ENCODE data around the gene ANHX.
"Not testable (repeated sequence)": the region's sequence is repeated elsewhere in the genome, so short reads cannot be mapped to it uniquely, and the experiment has no call there.

The ANHX gene

DNA sequence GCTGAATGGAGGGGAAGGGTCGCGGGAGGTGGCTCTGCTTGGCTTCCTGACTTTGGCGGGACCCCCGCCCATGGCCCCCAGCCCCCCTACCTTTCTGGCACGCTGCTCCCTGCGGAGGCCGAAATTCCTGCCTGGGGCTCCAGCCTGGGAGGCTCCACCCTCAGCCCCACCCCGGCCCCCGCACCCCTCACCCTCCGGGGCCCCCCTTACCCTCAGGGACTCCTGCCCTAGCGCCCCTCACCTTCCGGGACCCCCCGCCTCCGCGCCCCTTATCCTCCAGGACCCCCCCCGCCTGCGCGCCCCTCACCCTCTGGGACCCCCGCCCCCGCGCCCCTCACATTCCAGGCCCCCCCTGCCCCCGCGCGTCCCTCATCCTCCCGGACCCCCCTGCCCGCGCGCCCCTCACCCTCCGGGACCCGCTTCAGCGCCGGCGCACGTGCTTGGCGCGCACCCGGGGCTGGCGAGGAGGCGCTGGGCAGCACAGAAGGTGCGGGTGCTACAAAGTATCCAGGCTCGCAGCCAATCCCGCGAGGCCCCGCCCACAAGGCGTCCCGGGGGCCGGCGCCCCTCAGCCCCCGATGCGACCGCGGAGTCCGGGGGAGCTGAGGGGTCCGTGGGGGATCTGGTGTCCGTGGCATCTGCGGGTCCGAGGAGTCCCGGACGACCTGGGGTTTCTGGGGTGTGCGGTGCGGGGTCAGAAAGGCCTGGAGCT is at the start of gene ANHX:
ANHX (minus strand) TSS at position 477 of the 712 bp plus-strand sequence. CDS start 1,521 bp downstream, outside the sequence.
- no peak for DNase-seq

DNA sequence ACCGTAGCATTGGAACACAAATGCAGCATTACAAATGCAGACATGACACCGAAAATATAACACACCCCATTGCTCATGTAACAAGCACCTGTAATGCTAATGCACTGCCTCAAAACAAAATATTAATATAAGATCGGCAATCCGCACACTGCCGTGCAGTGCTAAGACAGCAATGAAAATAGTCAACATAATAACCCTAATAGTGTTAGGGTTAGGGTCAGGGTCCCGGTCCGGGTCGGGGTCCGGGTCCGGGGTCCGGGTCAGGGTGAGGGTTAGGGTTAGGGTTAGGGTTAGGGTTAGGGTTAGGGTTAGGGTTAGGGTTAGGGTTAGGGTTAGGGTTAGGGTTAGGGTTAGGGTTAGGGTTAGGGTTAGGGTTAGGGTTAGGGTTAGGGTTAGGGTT is 29.0 kb upstream of the ANHX start:
- not testable (repeated sequence) for DNase-seq

DNA sequence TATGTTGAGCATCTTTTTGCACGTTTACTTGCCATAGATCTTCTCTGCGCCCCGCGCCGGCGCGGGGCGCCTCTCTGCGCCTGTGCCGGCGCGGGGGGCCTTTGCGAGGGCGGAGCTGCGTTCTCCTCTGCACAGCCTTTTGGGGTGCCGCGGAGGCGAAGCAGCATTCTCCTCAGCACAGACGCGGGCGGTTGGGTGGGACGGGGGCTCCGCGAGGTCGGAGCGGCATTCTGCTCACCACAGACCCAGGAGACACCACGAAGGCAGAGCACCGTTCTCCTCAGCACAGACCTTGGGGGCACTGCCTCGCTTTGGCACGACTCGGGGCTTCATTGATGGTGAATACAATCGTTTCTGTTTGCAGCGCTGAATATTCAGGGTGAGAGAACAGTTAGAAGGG is 28.5 kb upstream of the ANHX start:
- no peak for DNase-seq

DNA sequence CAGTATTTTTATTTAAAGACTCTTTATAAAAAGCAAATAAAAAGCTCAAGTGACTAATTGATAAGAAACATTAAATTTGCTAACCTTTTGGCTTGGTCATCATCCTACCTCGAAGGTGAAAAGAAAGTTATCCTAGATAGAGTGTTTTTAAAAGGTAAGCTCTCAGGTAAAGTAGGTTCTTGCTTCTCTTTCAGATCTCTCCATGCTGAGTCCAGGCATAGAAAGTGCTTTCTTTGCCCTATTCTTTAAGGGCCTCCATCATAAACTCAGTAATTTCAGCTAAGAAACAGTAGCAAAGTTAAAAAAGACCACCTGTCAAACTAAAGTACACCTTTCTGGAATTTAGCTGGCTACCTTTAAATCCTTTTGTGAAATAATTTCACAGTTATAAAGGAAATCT is 20.6 kb upstream of the ANHX start:
- DNase-seq: no peak

DNA sequence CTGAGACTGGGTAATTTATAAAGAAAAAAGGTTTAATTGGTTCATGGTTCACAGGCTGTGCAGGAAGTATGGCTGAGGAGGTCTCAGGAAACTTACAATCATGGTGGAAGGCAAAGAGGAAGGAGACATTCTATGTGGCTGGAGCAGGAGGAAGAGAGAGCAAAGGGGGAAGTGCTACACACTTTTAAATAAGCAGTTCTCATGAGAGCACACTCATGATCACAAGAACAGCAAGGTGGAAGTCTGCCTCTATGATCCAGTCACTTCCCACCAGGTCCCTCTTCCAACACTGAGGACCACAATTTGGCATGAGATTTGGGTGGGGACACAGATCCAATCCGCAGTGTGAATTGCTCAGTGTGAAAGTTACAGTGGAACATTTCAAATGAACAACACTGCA is 20.2 kb upstream of the ANHX start:
- not testable (repeated sequence) for DNase-seq

DNA sequence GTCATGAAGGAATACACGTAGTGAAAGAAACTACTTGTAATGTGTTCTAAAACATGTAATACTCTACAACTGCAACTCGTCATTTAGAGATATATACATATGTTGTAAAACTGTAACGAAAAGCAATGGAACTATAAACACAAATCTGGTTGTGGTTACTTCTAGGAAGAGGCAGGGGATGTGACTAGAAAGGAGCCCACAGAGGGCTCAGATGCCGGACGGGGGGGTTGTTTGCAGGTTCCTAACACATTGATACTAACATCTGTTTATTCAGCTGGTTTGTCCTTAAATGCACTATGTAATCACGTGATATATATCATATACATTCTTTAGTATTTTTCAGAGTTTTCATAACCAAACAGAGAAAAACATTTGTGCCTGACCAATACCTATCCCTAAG is 16.1 kb upstream of the ANHX start:
- DNase-seq: no peak

DNA sequence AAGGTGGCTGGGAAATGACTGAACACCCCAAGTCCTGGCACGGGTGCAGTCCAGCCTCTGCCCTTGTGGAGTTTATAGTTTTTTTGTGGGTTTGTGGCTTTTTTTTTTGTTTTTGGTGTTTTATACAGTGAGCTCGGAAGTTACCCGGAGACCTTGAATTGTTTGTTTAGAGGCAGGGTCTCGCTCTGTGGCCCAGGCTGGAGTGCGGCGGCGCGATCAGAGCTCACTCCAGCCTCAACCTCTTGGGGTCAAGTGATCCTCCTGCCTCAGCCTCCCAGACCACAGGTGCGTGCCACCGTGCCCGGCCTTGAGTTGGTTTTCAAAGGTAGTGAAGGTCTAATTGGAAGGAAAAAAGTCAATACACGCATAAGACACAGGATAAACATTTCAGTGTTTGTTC is 879 bp upstream of the ANHX start:
- no peak for DNase-seq

DNA sequence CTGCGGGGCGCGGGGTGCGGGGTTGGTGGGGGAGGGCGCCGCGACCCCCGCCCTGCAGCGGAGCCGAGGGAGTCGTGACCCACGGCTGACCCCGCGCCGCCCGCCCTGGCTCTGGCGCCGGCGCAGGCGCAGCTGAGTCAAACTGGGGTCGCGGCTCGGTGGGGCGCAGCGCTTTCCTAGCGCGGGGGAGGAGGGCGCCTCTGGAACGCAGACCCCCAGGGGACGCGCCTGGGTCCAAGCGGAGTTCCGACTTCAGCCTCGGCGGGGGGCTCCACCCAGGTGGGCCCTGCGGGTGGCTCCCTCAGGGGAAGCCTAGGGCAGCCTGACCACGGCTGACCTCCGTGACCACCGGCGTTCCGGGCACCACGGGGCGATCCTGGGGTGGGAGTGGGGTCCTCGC is 467 bp upstream of the ANHX start:
- no peak for DNase-seq

DNA sequence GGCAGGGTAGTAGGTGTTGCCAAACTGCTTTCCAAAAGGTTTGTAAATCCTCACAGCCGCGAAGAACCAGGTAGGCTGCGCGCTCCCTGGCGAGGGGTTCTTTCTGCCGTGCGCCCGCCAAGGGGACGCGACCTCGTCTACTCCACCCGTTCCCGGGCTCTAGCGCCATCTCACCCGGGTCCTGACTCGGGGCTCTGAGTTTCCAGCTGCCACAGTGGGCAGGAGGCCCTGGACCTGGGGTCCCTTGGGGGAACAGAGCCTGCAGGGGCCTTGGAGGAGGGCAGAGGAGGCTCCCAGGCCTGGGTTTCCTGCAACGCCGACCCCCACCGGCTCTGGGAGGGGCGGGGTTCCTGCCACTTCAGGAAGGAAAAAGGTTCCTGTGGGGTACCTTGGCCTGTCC is 706 bp downstream of the ANHX start:
- DNase-seq: no peak

DNA sequence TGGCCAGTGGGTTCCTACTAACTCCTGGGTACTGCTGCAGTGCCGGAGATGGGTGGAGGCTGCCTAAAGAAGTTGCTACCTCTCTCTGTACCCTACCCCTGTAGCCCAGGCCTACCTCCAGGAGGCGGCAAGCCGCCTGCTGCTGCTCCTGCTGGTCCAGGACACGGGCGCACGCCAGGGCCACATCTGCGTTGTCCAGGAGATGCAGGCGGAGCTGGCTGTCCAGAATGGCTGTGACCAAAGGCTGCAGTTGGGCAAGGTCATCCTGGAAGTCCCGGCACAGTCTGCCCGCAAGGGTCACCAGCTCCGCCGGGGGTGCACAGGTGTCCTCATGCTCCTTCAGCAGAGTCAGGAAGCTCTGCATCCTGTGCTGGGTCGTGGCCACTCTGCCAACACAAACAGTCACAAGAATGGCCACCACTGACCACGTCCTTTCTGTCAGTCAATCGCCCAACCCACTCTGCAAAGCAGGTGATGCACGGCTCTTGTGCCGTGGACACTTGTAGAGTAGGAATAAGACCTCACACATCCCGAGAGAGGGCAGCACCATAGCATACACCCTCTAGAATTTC is 1.6 kb downstream of the ANHX start:
- no peak for DNase-seq

DNA sequence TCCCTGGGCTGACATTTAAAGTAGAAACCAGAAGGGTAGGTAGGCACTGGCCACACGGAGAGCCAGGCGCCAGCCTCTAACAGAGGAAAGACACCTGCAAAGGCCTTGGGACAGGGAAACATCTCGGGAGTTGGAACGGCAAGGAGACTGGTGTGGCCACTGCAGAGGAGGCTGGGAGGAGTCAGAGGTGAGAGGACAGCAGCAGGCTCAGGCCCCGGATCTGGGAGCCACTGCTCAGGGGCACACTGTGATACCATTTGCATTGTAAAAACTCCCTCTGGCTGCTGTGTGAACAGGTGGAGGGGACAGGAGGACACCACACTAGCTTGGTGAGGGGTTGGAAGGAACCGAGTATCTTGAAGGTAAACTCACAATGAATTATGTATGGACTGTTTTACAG is 2.7 kb downstream of the ANHX start:
- DNase-seq: no peak

DNA sequence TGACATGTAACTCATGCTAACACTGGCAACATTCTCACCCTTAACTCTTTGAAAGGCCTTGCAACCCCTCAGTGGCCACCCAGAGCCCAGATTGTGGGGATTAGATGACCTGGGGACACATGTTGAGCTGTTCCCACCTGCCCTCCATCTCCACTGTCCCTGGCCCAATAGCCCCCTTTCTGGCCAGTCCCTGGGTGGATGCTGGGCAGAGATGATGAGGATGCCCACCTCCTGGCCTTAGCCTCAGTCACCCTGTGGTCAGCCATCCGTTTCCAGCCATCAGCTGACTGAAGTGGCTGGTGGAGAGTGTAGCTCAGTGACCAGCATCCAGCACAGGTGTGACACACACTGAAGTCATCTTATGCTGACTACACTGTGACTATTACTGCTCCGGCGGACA is 4.7 kb downstream of the ANHX start:
- no peak for DNase-seq

DNA sequence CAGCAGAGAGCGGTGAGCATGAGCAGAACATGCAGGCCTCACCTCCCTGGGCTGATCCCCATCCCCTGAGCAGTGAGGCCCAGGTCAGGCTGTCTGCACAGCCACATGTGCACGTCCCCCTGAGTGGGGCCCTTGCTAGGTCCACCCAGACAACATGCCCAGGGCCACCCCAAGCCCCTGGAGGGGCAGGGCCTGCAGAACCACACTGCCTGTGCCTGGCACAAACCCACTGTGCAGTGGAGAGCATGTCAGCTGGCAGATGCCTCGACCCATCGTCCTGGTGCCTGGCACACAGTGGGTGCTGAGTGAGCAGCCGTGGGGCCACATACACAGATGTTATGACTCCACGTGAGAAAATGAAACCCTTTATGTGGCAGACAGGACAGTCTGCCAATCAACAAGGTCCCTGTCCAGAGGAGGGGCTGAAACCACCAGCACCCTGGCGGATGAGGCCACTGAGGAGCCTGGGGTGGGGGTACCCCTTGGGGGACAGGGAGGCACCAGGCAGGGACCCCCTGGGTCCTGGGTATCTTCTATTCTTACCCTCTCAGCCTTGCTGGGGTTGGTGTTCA is 8.3 kb downstream of the ANHX start:
- no peak for DNase-seq

DNA sequence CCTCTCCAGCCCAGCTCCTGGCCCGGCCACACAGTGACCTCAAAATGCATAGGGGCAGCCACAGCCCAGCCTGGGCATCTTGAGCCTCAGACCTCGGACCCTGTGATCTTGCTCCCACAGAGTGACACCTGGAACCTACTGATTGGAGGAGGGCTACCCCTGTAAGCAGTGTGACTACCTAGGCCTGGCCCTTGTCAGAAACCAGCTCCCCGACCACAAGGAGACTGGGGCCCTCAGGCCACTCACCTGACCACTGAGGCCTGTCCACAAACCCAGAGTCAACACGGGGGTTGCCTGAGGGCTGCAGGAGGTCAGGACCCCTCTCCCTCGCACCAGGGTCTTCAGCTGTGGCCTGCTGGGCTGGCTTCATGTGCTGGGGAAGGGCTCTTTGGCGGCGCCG is 9.0 kb downstream of the ANHX start:
- DNase-seq: no peak

DNA sequence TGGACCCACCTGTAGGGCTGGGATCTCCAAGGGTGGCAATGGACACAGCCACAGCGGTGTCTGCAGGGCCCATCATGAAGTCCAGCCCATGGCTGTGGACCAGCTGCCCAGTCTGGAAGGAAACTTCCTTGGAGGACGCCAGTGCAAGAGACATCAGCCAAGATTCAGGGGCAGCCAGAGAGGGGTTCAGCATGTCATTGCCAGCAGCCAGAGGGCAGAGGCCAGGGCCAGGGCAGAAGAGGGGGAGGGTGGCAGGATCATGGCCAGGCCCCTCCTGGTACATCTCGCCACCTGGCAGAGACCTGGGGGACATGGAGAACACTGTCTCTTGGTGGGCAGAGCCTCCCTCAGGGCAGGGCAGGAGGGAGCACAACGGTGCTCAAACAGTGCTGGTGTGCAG is 10.2 kb downstream of the ANHX start:
- no peak for DNase-seq

DNA sequence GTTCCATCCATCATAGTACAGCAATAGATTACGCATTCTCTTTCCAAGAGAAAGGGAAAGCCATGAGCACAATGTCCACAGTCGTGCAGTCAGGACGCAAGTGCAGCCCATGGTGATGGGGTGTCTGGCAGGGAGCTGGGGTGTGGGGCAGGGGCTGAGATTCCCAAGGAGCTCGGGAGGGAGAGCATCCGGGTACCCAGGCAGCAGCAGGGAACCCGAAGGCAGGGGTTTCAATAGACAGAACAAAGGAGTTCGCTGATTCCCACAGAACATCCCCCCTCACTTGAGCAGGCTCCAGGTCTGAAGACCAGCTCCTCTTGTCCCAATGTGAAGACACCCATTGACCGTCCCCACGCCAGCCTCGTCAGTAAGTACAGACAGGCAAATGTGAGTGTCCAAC is 13.5 kb downstream of the ANHX start:
- no peak for DNase-seq

DNA sequence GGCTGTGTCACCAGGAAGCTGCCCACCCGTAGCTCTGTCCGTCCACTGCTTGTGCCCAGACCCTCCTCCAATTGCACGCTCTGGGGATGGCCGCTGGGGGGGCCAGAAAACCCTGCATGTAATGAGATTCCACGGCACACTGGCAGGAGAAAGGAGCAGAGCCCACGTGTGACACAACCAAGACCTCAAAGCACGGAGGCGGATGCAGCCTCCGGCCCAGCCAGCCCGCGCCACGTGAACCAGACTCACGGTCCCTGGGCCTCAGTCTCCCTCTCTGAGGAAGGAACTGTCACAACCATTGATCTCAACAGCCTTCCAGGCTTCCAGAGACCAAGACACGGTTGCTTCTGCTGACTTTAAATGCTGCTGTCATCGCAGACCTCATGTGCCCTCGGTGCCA is 14.4 kb downstream of the ANHX start:
- DNase-seq: no peak

DNA sequence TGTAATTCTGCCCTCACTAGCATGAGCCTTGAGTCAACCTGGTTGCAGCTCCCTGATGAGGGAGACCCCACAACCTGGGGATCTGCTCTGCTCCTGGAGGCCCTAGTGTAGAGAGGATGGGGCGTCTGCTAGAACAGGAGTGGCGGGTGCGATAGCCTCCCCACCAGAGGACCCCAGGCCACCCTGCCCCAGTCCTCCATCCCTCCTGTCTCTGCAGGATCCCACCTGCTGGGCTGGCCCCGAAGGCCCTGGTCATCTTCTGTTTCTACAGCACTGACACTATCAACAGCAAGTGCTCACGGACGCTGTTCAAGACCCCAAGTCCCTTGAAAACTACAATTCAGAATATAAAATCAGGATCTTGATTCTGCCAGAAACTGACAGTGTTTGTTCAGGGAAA is 15.2 kb downstream of the ANHX start:
- no peak for DNase-seq

DNA sequence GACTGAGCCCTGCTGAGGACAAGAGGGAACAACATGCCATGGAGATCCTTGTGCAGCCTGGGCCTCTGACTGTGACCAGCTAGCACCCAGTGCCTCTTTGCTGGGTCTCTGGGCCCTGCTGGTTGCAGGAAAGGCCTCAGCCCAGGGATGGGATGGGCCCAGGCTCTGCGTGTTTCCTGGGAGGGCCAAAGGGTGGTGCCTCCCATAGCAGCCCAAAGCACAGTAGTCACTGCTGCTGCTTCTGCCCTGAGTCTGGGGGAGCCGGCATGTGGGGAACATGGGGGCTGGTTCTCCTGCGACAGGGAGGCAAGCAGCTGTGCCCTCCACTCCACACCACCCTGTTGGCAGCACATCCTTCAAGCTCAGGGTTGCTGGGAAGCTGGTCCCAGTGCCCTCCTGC is 18.5 kb downstream of the ANHX start:
- DNase-seq: no peak

DNA sequence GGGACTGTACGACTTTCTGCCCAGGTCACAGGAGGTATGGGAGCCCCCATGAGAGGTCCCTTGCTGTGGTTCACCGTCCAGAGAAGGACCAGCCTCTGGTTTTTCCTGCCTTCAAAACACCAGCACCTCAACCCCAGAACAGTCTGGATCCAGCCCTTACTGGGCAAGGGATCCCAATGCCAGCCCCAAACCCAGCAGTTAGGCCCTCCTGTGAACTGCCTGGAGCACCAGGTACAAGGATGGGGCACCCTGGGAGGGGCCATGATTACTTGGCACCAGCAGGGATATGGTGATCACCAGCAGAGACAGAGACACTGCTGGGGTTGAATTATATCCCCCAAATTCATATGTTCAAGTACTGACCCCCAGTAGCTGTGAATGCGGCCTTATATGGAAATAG is 20.0 kb downstream of the ANHX start:
- no peak for DNase-seq

DNA sequence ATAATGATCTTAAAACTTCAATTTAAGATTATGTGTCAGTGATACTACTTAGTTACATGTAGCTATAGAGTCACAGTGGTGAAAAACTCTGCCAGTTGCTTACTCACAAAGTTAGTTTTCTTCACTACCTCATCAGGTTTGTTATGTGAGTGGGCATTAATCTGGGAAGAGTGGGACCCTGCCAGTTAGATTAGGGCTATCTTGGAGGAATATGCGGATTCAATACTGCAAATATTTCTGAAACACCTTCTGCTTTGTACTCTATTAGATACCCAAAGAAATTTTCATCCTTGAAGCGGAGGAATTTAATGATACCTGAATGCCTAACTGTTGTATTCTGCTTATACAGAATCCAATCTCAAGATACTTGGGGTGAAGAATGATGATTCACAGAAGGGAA is 29.3 kb downstream of the ANHX start:
- no peak for DNase-seq

DNA sequence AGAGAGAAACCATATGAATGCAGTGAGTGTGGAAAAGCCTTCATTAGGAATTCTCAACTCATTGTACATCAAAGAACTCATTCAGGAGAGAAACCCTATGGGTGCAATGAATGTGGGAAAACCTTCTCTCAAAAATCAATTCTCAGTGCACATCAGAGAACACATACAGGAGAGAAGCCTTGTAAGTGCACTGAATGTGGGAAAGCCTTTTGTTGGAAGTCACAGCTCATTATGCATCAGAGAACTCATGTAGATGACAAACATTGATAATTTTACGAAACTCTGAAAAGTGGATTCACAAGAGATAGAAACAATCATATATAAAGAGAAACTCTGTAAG is 31.4 kb downstream of the ANHX start:
- no peak for DNase-seq
